LNCAP (cell line): ENCODE measurements around the gene NEDD4.
A peak's percentile ranks its signal among the peaks of the same experiment; 100 is the strongest.

ENCODE experiments used
- TF ChIP-seq, protein P1 (sequence below): fragments of 450-650 bp; IDR thresholded peaks from 2 replicates; pipeline ENCODE4 v1.5.1; 2017; ENCODE audit warnings: mild to moderate bottlenecking

The NEDD4 gene

DNA sequence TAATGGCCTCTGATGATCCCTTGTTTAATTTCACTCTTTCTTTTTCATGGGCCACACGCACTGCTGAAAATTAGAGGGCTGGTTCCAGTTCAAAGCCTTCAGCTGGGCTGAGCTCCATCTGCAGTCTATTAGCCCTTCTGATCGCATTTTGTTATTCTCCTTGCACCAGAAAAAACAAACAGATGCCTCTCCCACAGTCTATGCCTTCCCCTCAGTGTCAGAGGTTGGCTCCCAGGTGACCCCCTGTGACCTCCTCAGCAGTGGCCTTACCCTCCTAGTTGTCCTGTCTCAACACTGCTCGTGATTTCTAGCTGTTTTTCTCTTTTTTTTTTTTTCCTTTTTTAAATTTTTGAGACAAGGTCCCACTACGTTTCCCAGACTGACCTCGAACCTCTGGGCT lies 173.4 kb downstream of the NEDD4 start:
- TF ChIP-seq, protein P1, sequence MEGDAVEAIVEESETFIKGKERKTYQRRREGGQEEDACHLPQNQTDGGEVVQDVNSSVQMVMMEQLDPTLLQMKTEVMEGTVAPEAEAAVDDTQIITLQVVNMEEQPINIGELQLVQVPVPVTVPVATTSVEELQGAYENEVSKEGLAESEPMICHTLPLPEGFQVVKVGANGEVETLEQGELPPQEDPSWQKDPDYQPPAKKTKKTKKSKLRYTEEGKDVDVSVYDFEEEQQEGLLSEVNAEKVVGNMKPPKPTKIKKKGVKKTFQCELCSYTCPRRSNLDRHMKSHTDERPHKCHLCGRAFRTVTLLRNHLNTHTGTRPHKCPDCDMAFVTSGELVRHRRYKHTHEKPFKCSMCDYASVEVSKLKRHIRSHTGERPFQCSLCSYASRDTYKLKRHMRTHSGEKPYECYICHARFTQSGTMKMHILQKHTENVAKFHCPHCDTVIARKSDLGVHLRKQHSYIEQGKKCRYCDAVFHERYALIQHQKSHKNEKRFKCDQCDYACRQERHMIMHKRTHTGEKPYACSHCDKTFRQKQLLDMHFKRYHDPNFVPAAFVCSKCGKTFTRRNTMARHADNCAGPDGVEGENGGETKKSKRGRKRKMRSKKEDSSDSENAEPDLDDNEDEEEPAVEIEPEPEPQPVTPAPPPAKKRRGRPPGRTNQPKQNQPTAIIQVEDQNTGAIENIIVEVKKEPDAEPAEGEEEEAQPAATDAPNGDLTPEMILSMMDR = no peak

DNA sequence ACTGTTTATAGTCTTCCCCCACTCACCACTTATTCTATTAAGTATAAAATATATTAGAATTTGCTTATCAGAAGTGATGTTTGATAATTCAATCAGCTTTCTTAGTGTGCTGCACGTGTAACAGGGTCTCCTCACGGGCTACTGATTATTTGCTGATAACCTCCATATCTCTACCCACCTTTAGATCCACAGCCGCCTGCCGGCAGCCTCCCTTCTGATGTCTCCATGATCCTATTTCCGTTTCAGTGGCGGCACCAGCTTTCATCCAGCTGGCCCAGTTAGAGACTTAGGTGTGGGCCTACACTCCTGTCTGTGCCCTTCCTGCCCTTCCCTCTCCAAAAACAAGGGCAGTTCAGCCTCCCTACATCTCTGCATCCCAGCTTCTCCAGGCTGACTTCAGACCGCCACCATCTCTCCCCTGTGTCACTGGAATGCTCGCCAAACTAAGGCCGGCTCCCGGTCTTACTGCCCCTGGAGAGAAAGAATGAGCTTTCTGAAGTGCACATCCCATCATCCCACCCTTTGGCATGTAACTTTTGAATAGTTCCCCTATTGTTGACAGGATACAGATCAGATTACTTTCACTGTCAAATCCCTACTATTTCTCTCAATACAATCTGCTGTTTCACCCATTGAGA lies 173.9 kb downstream of the NEDD4 start:
- TF ChIP-seq, protein P1 = no peak

DNA sequence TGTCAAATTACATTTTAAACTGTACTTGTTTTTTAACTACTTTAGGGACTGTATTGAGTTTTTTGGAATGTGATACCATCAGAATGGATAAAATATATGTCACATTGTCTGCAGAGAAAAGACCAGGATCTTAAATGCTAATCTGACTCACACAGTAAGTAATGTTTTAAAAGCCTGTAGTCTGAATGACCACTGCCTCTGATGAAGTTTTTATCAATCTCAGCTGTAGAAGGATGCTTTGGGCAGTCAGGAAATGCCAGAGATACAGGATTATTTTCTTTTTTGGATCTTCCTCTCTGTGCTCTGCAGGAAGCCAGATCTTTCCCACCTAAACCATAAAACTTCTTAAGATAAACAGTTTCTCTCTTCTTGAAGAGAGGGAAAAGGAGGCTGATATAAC lies 177.4 kb downstream of the NEDD4 start:
- TF ChIP-seq, protein P1 = no peak

DNA sequence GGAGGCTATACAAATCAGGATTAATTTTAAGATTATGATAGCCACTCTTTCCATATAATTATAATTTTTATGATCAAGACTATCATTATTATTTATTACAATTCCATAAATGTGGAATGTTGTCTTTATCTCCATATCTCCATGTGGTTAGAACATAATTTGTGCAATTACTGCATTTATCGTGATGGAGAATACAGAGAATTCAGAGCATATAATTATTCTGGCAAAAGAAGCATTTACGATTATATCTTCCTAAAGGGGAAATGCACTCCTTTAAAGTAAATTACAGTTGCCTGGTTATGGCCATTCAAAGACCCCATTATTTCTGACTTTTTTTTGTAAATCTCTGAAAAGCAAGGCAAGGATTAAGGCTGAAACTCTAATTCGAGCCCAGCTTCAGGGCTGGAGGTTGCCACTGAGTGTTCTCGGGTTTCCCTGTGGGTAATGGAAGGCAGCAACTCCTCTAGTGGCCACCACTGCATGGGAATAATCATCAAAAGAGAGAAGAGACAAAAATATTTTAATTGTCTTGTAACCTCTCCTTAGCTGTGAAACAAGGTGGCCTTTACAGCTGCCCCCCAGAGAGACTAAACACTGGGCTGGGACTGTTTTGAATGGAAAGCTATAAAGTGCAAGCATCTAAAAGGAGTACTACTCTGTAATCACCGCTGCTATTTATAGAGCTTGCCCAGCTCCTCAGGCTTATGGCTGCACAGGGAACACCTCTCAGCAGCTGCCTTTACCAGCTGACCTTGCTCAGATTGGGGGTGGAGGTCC lies 190.6 kb downstream of the NEDD4 start:
- TF ChIP-seq, protein P1 = no peak

DNA sequence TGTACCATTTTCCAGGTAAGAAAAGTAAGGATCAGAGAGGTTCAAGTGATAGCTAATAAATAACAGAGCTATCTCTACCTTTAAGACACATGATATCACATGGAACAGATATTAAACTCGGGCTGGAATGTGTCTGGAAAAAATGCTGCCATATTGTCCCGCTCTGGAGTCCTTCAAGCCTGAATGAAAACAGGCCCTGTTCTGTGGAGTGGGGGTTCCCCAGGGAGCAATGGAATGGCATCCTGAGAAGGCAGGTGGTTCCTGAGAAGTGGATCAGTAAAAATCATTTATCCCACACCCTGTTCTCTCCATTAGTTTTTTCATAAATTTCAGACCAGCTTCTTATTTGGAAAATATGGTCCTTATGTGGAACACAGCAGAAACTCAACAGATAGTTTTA lies 193.2 kb downstream of the NEDD4 start:
- TF ChIP-seq, protein P1 = no peak

DNA sequence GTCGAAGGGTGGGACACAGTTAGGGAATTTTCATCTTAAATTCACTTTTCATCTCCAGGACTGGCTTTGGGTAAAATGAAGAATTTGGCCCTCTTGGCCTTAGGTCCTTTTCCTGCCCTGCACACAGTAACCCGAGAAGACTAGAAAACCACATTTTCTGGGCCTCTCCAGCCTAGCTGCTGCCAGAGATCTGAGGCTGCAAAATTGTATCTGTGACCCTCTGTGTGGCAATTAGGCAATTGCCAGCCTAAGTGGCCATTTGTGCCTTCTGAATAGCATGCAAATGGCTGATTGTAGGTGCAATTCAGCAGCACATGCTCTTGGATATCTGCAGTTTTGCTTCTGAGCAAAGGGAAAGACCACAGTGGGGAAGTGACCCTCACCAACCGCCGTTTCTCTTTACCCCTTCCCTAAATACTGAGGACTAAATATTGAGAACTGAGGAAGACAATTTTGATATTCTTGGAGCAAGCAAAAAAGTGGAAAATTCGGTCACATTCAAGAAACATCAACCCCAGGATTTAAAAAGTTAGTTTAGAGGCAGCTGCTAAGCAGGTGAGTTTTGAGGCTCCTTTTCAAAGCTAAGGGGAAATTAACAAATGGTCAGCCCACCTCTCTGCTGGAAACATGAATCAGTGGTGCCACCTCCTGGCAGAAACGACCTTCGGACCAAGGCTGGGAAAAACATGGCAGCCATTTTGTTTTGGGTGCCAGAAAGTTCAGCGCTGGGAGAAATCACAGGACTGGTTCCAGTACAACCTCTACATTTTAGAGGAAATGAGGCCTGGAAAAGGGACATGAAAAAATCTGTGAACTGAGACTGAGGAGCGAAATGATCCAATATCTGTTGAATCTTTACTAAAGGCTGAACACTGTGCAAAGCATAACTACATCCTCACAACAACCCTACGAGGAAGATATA lies 193.9 kb downstream of the NEDD4 start:
- TF ChIP-seq, protein P1 = peak; percentile 63

DNA sequence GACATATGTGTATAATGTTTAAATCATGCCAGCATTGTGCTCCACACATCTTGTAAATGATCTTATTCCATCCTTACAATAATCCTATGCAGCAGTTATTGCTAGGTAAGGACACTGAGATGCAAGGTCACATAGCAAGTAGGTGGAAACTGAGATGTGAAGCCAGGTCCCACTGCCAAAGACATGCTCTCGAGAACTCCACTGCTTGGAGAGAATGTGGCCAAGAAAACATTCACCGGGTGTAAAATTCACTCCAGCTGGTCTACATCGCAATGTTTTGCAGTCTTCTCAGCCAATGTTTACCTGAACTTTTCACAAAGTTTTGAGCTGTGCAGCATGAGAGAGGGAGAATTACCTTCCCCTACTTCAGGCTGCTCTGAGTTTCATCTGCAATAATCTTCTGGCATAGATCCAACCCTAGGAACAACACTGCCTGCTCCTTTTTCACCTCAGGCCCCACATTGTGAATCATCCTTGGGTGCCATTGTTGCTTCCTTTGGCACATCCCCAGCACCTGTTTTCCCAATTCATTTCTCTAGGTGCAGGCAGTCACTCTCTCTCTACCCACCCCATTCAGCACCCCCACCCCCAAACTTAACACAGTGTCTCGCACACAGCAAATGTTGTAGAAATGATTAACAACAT lies 197.0 kb downstream of the NEDD4 start:
- TF ChIP-seq, protein P1 = no peak
